ENCODE measurements around the gene DNAJC7. TPM values are rescaled to one million over a fixed set of nuclear protein-coding genes. Genes with fewer than 3 reads are reported as not detected.

DNAJC7 gene
- total and polyA plus RNA-seq, 9 of the 15 experiments (the other 6 are each of a cell fraction or from before 2014, with no cell fraction given): 85.8 to 262 (median 157) TPM

- TF ChIP-seq, protein P1, sequence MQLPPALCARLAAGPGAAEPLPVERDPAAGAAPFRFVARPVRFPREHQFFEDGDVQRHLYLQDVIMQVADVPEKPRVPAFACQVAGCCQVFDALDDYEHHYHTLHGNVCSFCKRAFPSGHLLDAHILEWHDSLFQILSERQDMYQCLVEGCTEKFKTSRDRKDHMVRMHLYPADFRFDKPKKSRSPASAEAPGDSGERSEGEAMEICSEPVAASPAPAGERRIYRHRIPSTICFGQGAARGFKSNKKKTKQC (CRISPR knock-in tag; IDR thresholded peaks at IDR 0.05): no peak
- TF ChIP-seq MYBL2 (IDR thresholded peaks at IDR 0.05; ENCODE audit: low read depth) (no peak), MYBL2 (CRISPR knock-in tag; IDR thresholded peaks at IDR 0.05; ENCODE audit: borderline replicate concordance) (no peak), BCLAF1 (IDR thresholded peaks at IDR 0.05; ENCODE audit: borderline replicate concordance in 1 of 2, control insufficient read depth in 1 of 2, low read depth in 2 of 2, low read length in 1 of 2) (no peak), ZNF668 (CRISPR knock-in tag; IDR thresholded peaks at IDR 0.05) (no peak), ZNF785 (CRISPR knock-in tag; IDR thresholded peaks at IDR 0.05) (no peak), MCM5 (IDR thresholded peaks at IDR 0.05; ENCODE audit: low read depth) (no peak), CREM (IDR thresholded peaks at IDR 0.05; ENCODE audit: low read depth) (no peak; the same call in 1 of the 2 replicates), SMARCB1 (IDR thresholded peaks at IDR 0.05; ENCODE audit: insufficient read length, low read depth) (no peak), DLX4 (CRISPR knock-in tag; IDR thresholded peaks at IDR 0.05) (no peak)
- TF ChIP-seq, protein P2, sequence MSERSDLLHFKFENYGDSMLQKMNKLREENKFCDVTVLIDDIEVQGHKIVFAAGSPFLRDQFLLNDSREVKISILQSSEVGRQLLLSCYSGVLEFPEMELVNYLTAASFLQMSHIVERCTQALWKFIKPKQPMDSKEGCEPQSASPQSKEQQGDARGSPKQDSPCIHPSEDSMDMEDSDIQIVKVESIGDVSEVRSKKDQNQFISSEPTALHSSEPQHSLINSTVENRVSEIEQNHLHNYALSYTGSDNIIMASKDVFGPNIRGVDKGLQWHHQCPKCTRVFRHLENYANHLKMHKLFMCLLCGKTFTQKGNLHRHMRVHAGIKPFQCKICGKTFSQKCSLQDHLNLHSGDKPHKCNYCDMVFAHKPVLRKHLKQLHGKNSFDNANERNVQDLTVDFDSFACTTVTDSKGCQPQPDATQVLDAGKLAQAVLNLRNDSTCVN (CRISPR knock-in tag; IDR thresholded peaks at IDR 0.05): no peak
- TF ChIP-seq, protein P3, sequence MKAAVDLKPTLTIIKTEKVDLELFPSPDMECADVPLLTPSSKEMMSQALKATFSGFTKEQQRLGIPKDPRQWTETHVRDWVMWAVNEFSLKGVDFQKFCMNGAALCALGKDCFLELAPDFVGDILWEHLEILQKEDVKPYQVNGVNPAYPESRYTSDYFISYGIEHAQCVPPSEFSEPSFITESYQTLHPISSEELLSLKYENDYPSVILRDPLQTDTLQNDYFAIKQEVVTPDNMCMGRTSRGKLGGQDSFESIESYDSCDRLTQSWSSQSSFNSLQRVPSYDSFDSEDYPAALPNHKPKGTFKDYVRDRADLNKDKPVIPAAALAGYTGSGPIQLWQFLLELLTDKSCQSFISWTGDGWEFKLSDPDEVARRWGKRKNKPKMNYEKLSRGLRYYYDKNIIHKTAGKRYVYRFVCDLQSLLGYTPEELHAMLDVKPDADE (conservative IDR thresholded peaks at IDR 0.05; ENCODE audit: control insufficient read depth, low read depth, low read length): no peak
Measured at GRCh38 chr17:41962768-41963434, 54.3 kb downstream of the DNAJC7 start (continued).
